ENCODE data around the gene TCIRG1.

Gene TCIRG1

DNA sequence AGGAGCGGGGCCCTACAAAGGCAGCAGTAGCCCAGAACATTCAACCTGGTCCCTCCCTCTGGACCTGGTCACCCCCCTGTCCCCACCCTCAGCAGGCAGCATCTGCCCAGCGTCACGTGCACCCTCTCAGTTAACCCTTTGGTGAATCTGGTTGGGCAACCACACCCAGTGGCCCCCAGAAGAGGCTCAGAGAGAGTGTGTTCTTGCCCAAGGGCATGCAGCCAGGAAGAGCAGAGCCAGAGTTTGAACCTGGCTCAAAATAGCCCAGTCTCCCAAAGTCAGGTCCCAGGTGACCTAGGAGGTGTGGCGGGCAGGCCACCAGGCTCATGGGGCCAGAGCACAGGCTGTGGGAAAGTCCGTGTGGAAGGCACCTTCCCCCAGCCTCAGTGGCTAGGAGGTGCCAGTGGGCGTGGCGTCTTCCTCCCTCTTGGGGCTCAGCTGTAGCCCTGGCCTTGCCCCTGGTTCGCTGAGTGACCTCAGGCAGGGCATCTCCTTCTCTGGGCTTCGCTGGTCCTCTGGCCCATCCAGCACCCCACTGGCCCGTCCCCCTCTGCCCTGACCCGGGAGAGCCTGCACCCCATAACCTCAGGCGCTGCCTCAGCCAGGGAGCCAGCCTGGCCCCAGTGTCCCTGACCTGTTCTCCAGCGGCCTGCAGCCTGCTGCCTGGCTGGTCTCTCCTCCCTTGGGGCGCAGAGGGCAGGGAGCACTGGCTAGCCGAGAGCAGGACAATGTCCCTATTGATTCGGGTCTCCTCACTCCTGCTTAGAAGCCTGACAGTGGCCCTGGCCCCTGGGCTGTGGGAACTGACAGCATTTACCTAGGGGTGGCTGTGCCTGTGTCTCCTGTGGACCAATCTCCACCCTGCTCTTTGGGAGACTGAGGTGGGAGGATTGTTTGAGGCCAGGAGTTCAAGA is 21.7 kb upstream of the TCIRG1 start:
- DNase-seq (ENCODE audit: low spot score in 2 of 2), result no peak
- no peak overlapping the region for H3K4me3 Mint-ChIP-seq
- no peak for ATAC-seq (replicated peaks; ENCODE audit: extremely low read depth, poor library complexity, severe bottlenecking)
- H3K9me3 Mint-ChIP-seq, result no peaks in the 10 kb centered on the region
- H3K4me1 Mint-ChIP-seq, result no peaks in the 10 kb centered on the region
- no peak overlapping the region for H3K27ac Mint-ChIP-seq (ENCODE audit: low read depth)
- H3K27me3 Mint-ChIP-seq, result peaks cover 19% of the 10 kb centered on the region
- peaks cover 3% of the 10 kb centered on the region for H3K36me3 Mint-ChIP-seq (ENCODE audit: insufficient read depth)

DNA sequence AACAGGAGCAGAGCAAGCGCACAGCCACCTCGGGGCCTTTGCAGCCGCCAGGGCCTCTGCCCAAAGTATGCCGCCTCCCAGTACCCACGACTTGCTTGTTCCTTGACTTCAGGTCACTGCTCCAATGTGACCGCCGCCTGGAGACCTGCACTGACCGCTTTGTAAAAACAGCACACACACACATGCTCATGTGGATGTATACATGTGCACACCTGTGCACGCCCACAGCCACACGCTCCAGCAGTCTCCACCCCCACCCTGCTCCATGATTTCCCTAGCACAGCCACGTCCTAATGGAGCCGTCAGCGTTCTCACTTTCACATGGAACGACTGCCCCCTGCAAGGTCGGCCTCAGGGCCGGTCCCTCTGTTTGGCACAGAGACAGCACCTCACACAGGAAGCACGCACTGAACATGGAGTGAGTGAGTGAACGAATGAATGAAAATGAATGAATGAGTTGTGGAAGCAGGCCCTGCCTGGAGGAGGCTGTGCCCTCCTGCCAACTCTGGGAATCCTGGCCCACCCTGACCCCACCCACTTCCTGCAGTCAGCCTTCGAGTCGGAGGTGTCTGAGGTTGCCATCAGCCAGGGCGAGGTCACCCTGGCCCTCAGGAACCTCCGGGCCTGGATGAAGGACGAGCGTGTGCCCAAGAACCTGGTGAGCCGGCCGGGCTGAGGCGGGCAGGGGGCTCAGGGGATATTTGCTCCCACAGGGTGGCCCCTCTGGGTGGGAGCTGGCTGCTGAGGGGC is 20.7 kb upstream of the TCIRG1 start:
- H3K4me1 Mint-ChIP-seq, result no peaks in the 10 kb centered on the region
- no peak for ATAC-seq (replicated peaks; ENCODE audit: extremely low read depth, poor library complexity, severe bottlenecking)
- no peaks in the 10 kb centered on the region for H3K9me3 Mint-ChIP-seq
- peaks cover 19% of the 10 kb centered on the region for H3K27me3 Mint-ChIP-seq
- no peak for DNase-seq (ENCODE audit: low spot score in 2 of 2)
- H3K4me3 Mint-ChIP-seq, result no peak overlapping the region
- H3K36me3 Mint-ChIP-seq (ENCODE audit: insufficient read depth), result peaks cover 3% of the 10 kb centered on the region
- no peak overlapping the region for H3K27ac Mint-ChIP-seq (ENCODE audit: low read depth)

DNA sequence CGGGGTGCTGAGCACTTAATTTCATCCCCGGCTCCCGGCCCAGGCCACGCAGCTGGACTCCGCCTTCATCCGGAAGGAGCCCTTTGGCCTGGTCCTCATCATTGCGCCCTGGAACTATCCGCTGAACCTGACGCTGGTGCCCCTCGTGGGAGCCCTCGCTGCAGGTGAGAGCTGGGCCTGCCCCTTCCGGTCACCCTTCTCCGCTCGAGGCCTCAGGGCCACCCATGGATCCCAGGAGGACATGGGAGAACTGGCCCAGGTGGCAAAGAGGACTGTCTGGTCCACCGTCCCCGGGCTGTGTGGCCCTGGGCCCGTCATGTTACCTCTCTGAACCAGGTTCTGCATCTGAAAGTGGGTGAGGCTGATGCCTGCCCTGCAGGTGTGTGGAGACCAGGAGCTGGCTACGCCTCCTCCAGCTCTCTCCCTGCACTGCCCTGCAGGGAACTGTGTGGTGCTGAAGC is 20.1 kb upstream of the TCIRG1 start:
- H3K36me3 Mint-ChIP-seq (ENCODE audit: insufficient read depth), result peaks cover 3% of the 10 kb centered on the region

DNA sequence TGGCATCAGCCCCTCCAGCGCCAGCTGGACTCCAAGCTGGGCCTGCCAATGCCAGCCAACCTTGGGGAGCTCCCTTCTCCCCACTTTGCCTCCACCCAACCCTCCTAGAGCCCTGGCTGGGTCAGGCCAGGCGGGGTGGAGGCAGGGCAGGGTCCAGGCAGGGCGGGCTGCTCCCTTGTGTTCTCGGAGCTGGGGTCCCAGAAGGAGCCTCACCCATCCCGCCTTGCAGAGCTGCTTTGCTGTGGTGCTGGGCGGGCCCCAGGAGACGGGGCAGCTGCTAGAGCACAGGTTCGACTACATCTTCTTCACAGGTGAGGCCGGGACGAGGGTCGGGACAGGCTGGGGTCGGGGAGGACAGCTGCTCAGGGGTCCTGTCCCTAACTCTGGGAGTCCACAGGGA is 19.3 kb upstream of the TCIRG1 start:
- Mint-ChIP-seq H3K27me3 (peaks cover 11% of the 10 kb centered on the region), H3K36me3 (ENCODE audit: insufficient read depth) (no peaks in the 10 kb centered on the region), H3K4me1 (no peaks in the 10 kb centered on the region), H3K9me3 (no peaks in the 10 kb centered on the region), H3K4me3 (no peak overlapping the region), H3K27ac (ENCODE audit: low read depth) (no peak overlapping the region)
- DNase-seq (ENCODE audit: low spot score in 2 of 2) (no peak), ATAC-seq (replicated peaks; ENCODE audit: extremely low read depth, poor library complexity, severe bottlenecking) (no peak)

More for the DNA sequence above, 20.1 kb upstream of the TCIRG1 start:
- no peak for DNase-seq (ENCODE audit: low spot score in 2 of 2)
- no peaks in the 10 kb centered on the region for H3K9me3 Mint-ChIP-seq
- H3K27ac Mint-ChIP-seq (ENCODE audit: low read depth), result no peak overlapping the region
- no peak overlapping the region for H3K4me3 Mint-ChIP-seq
- peaks cover 17% of the 10 kb centered on the region for H3K27me3 Mint-ChIP-seq
- no peak for ATAC-seq (replicated peaks; ENCODE audit: extremely low read depth, poor library complexity, severe bottlenecking)
- H3K4me1 Mint-ChIP-seq, result no peaks in the 10 kb centered on the region

DNA sequence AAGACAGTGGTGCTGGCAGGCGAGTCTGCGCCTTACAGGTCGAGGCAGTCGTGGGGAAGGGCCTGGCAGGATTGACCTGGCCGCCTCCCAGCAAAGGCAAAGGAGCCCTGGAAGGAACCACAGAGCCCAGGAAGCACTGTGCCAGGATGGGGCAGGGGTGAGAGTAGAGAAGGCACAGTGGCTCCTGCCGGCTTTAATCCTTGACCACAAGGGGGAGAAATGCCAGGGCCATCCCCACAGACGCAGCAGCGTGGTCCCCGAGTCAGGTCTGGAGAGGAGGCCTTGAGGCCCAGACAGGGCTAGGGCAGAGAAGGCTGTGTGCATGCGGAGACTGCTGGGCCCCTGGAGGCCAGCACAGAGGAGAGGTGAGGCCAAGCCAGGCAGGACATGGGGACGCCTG is 18.2 kb upstream of the TCIRG1 start:
- Mint-ChIP-seq H3K4me1 (peaks cover 4% of the 10 kb centered on the region), H3K27me3 (peaks cover 11% of the 10 kb centered on the region), H3K9me3 (no peaks in the 10 kb centered on the region), H3K27ac (ENCODE audit: low read depth) (no peak overlapping the region), H3K36me3 (ENCODE audit: insufficient read depth) (no peaks in the 10 kb centered on the region), H3K4me3 (no peak overlapping the region)
- DNase-seq (ENCODE audit: low spot score in 2 of 2) (no peak), ATAC-seq (replicated peaks; ENCODE audit: extremely low read depth, poor library complexity, severe bottlenecking) (no peak)

DNA sequence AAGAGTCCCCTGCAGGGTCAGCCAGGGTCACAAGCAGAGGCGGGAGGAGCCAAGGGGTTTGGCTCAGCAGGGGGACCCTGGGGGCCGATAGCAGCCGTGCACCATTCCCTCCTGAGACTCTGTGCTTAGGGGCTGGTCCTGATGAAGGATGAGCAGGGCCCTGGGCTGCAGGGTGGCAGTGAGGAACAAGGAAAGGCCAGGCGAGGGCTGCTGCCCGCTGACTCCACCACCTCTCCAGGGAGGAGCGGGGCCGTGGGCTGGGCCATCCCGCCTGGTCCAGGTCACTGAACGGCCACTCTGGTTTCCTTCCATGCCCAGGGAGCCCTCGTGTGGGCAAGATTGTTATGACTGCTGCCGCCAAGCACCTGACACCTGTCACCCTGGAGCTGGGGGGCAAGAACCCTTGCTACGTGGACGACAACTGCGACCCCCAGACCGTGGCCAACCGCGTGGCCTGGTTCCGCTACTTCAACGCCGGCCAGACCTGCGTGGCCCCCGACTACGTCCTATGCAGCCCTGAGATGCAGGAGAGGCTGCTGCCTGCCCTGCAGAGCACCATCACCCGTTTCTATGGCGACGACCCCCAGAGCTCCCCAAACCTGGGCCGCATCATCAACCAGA is 17.5 kb upstream of the TCIRG1 start:
- ATAC-seq (replicated peaks; ENCODE audit: extremely low read depth, poor library complexity, severe bottlenecking) (no peak), DNase-seq (ENCODE audit: low spot score in 2 of 2) (no peak)
- no peak overlapping the region for H3K27ac Mint-ChIP-seq (ENCODE audit: low read depth)
- peaks cover 11% of the 10 kb centered on the region for H3K27me3 Mint-ChIP-seq
- H3K9me3 Mint-ChIP-seq, result no peaks in the 10 kb centered on the region
- no peak overlapping the region for H3K4me3 Mint-ChIP-seq
- H3K36me3 Mint-ChIP-seq (ENCODE audit: insufficient read depth), result no peaks in the 10 kb centered on the region
- peaks cover 4% of the 10 kb centered on the region for H3K4me1 Mint-ChIP-seq

DNA sequence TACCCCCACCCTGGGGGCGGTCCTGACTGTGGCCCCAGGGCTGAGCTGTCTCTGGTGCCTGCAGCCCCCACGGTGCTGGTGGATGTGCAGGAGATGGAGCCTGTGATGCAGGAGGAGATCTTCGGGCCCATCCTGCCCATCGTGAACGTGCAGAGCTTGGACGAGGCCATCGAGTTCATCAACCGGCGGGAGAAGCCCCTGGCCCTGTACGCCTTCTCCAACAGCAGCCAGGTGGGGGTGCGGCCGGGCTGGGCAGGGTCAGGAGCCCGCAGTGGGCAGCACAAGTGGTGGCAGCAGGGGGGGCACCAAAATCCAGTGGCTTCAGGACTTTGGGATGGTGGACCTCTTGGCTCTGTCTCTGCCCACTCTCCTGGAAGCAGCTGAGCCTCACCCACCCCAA is 16.3 kb upstream of the TCIRG1 start:
- H3K27me3 Mint-ChIP-seq, result peaks cover 11% of the 10 kb centered on the region
- H3K36me3 Mint-ChIP-seq (ENCODE audit: insufficient read depth), result no peaks in the 10 kb centered on the region
- no peak overlapping the region for H3K4me3 Mint-ChIP-seq
- peaks cover 4% of the 10 kb centered on the region for H3K4me1 Mint-ChIP-seq
- DNase-seq (ENCODE audit: low spot score in 2 of 2) (no peak), ATAC-seq (replicated peaks; ENCODE audit: extremely low read depth, poor library complexity, severe bottlenecking) (no peak)
- no peaks in the 10 kb centered on the region for H3K9me3 Mint-ChIP-seq
- H3K27ac Mint-ChIP-seq (ENCODE audit: low read depth), result no peak overlapping the region

DNA sequence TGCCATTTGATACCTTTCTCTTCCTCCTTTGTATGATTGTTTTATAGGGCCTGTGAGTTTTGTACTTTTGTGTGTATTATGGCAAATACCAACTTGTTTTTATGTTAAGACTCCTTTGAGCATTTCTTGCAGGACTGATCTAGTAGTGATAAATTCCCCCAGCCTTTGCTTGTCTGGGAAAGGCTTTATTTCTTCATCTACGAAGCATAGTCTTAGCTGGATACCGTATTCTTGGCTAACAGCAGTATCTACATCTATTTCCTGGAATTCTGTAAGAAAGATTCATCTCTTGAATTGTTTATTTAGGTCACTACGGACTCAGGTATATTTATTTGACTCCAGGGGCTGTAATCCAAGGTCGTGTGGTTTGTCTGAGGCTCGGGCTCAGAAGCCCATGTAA is 14.3 kb upstream of the TCIRG1 start:
- no peak overlapping the region for H3K27ac Mint-ChIP-seq (ENCODE audit: low read depth)
- H3K4me1 Mint-ChIP-seq, result peaks cover 7% of the 10 kb centered on the region
- H3K4me3 Mint-ChIP-seq, result no peak overlapping the region
- H3K9me3 Mint-ChIP-seq, result no peaks in the 10 kb centered on the region
- H3K36me3 Mint-ChIP-seq (ENCODE audit: insufficient read depth), result no peaks in the 10 kb centered on the region
- ATAC-seq (replicated peaks; ENCODE audit: extremely low read depth, poor library complexity, severe bottlenecking) (no peak), DNase-seq (ENCODE audit: low spot score in 2 of 2) (no peak)
- peaks cover 11% of the 10 kb centered on the region for H3K27me3 Mint-ChIP-seq

DNA sequence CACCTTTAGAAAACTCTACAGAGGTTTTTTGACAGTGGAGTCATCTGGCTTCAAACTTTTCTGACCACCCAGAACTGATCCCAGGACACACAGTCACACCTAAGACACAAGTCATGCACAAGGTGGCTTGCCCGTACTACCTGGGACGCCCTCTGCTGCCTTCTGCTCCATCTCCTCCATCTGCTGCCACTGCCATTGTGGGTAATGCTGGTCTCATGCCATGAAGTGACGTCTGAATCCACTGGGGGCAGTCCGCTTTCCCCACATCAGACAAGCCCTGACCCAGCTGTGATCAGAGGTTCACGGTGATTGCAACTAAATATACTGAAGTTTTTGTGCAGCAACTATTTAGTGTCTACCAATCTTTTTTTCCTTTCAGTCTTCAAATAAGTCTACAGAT is 13.8 kb upstream of the TCIRG1 start:
- Mint-ChIP-seq H3K9me3 (no peaks in the 10 kb centered on the region), H3K4me1 (peaks cover 11% of the 10 kb centered on the region), H3K36me3 (ENCODE audit: insufficient read depth) (no peaks in the 10 kb centered on the region), H3K27ac (ENCODE audit: low read depth) (no peak overlapping the region), H3K27me3 (peaks cover 11% of the 10 kb centered on the region), H3K4me3 (no peak overlapping the region)
- no peak for DNase-seq (ENCODE audit: low spot score in 2 of 2)
- no peak for ATAC-seq (replicated peaks; ENCODE audit: extremely low read depth, poor library complexity, severe bottlenecking)

DNA sequence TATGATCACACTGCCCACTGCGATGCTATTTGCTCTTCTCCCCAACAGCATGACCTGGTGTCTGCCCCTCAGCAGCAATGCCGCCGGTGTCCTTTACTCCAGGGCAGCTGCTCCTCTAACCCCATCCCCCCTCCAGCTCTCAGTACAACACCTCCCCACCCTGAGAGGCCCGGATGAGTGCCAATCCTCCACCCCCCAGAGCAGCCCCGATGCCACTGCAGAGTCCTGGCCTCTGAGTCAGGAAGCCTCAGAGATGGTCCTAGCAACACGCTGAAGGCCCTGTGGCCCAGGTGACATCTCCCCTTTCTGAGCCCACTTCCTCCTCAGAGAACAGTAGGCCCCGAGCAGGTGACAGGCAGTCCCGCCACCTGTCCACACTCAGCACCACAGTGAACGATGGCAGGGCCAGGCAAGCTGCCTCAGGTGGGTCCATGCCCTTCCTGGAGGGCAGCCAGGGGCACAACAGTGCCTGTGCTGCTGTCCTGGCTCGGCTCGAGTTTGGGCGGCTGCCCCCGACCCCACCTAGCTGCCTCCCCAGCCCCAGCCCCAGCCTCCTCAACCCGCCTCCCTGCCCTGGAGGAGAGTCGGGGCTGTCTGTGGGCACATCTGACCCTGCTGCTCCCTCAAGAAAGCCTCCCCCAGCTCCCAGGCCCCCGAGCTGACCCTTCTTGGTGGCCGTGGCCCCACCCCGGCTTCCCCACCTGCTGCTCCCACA is 12.3 kb upstream of the TCIRG1 start:
- no peak for ATAC-seq (replicated peaks; ENCODE audit: extremely low read depth, poor library complexity, severe bottlenecking)
- Mint-ChIP-seq H3K36me3 (ENCODE audit: insufficient read depth) (peaks cover 8% of the 10 kb centered on the region), H3K27ac (ENCODE audit: low read depth) (no peak overlapping the region), H3K4me3 (no peak overlapping the region), H3K4me1 (peaks cover 18% of the 10 kb centered on the region), H3K27me3 (no peaks in the 10 kb centered on the region), H3K9me3 (no peaks in the 10 kb centered on the region)
- no peak for DNase-seq (ENCODE audit: low spot score in 2 of 2)

DNA sequence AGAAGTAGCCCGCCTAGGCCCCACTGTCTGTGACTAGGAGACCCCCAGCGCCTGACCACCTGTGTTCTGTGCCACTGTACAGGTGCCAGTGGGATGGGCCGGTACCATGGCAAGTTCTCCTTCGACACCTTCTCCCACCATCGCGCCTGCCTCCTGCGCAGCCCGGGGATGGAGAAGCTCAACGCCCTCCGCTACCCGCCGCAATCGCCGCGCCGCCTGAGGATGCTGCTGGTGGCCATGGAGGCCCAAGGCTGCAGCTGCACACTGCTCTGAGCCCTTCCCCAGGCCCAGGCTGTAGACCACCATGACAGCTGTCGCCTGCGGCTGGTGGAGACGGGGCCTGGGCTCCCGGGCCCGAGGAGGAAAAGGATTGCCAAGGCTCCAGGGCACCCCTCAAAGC is 11.2 kb upstream of the TCIRG1 start:
- no peak overlapping the region for H3K4me3 Mint-ChIP-seq
- ATAC-seq (replicated peaks; ENCODE audit: extremely low read depth, poor library complexity, severe bottlenecking) (no peak), DNase-seq (ENCODE audit: low spot score in 2 of 2) (no peak)
- H3K9me3 Mint-ChIP-seq, result no peaks in the 10 kb centered on the region
- no peaks in the 10 kb centered on the region for H3K27me3 Mint-ChIP-seq
- H3K4me1 Mint-ChIP-seq, result peaks cover 22% of the 10 kb centered on the region
- no peak overlapping the region for H3K27ac Mint-ChIP-seq (ENCODE audit: low read depth)
- peaks cover 8% of the 10 kb centered on the region for H3K36me3 Mint-ChIP-seq (ENCODE audit: insufficient read depth)

DNA sequence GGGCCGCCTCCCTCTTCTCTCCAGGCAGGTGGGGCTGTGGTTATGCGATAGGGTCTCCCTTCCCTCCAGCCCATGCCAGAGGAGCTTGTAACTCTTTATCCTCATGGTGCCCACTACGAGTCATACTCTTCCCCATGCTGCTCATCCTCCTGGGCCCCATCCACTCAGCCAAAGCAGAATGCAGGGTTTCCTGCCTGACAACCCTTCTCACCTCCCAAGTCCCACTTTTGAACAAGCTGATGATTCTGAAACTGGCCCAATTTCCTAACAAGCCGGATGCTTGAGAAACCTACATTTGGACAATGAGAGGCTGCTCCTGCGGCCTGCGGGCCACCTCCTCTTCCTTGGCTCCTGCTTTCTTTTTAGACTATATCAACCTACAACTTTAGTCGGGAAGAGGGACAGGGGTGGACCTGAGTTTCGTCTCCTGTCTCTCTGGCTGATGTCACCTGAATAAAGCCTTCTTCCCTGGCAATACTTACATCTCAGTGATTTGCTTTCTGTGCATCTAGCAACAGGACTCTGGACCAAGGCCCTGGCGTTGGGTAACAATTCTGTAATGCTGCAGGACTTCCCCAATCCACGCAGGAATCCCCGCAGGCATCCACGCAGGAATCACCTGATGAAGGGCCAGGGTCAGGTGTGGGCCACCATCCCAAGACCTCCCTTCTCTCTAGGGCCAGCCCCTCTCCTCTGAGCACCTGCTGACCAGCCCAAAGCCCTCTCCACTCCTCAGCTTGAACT is 9.9 kb upstream of the TCIRG1 start:
- peak overlapping the region; percentile 82 for H3K27ac Mint-ChIP-seq (ENCODE audit: low read depth)
- peaks cover 22% of the 10 kb centered on the region for H3K4me1 Mint-ChIP-seq
- no peaks in the 10 kb centered on the region for H3K27me3 Mint-ChIP-seq
- H3K4me3 Mint-ChIP-seq, result peak overlapping the region; percentile 90
- H3K9me3 Mint-ChIP-seq, result no peaks in the 10 kb centered on the region
- ATAC-seq (replicated peaks; ENCODE audit: extremely low read depth, poor library complexity, severe bottlenecking) (no peak), DNase-seq (ENCODE audit: low spot score in 2 of 2) (no peak)
- H3K36me3 Mint-ChIP-seq (ENCODE audit: insufficient read depth), result peaks cover 8% of the 10 kb centered on the region
